Colon (tissue), 2 donors: ENCODE measurements around the gene C15orf61.

ENCODE experiments used
- FAIRE-seq: peaks from 2 replicates; lab custom pipeline; 2012; peaks lifted over from hg19 to GRCh38; lab: Jason Lieb, UNC
- donor health status: control.
- donor health status: control.

Gene C15orf61

DNA sequence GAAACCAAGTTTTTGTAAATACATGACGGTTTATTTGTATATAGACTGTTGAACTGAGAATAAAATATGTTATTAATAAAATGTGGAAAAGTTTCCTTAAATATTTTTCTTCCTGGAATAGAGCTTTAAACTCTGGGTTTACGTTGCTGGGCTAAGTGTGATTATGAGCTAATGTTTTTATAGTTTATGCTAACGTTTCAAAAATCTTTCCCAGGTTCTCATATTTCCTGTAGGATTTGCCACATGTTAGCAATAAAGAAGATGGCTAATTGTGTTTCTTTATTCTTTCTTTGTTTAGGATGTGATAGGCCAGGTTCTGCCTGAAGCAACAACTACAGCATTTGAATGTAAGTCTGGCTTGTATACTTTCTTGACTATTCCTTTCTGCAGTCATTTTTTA, 28.8 kb downstream of the C15orf61 start:
- peak; percentile 24 for FAIRE-seq

DNA sequence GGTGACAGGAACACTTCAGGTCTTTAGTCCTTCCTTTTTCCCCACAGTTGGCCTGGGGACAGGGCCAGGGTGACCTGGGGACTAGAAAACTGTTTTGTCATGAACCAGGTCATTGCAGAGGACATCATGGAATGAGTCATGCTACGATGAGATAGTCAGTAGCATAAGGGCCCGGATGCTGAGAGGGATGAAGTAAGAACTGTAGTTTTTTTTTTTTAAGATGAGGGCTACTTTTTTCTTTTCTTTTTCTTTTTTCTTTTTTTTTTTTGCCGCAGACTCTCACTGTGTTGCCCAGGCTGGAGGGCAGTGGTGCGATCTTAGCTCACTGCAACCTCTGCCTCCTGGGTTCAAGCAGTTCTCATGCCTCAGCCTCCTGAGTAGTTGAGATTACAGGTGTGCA, 29.6 kb downstream of the C15orf61 start:
- FAIRE-seq: no peak

DNA sequence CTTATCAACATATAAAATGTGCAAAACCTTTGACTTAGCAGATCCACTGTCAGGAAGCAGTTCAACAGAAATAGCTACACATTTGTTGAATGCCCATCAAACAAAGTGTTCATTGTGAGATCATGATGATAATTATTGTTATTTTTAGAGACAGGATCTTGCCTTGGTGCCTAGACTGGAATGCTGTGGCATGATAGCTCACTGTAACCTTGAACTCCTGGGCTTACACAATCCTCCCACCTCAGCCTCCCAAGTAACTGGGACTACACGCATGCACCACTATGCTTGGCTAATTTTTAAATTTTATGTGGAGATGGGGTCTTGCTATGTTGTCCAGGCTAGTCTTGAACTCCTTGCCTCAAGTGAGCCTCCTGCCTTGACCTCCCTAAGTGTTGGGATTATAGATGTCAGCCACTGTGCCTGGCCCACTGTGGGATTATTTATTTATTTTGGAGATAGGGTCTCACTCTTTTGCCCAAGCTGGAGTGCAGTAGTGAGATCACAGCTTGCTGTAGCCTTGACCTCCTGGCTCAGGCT, 30.3 kb downstream of the C15orf61 start:
- no peak for FAIRE-seq

DNA sequence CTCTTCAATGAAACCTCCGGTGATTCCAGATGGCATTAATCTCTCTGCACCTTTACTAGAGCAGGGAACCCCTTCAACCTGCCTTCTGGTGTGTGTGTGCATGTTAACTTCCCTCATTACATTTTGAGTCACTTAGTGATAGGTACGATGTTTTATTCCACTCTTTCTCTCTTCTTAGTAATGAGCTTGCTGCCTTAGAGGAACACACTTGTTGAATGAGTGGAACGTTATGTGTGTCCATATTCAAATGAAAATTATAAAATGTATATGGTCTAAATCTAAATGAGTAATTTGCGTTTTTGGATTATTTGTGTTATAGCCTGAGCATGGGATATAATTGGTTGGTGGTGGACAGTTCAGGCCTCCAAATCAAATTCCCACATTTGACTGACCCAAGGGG, 33.6 kb downstream of the C15orf61 start:
- FAIRE-seq: no peak

DNA sequence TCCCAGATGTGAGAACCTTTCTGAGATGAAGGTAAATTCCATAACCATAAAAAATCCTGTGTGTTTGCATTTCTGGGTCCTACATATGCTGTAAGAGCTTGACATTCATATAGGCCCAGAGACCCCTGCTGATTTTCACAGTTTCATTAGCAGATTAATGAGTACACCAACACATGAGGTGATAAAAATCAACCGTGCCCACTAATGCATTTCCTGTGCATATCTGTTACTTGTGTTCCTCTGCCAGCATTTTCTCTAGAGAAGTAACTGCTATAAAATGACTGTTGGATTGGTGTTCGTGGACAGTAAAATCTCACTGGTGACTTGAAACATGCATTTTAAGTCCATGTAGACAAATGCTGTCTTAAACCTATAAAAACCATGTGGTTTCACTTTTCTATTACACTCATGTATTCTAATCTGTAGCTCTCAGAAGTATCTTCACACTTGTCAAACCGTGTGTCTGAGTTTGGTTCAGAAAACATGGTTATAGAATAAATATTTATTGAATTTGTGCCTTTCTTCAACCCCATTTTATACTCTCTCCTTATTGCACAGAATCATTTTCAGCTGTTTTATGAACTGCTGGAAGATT, 36.1 kb downstream of the C15orf61 start:
- no peak for FAIRE-seq

DNA sequence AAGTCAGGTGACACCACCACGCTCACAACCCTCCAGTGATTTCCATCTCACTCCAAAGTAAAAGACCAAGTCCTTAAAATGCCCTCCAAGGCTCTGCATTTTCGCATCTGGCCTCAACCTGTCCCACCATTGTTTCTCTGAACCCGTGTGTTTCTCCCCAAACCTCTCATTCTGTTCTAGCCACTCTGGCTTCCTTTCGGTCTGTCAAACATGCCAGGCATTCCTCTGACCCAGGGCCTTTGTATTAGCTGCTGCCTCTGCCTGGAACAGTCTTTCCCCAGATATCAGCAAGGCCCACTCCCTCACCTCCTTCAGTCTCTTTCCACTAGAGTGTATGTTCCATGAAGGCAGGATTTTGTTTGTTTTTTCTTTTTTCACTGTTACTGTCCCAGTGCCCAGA, 37.6 kb downstream of the C15orf61 start:
- FAIRE-seq: no peak

DNA sequence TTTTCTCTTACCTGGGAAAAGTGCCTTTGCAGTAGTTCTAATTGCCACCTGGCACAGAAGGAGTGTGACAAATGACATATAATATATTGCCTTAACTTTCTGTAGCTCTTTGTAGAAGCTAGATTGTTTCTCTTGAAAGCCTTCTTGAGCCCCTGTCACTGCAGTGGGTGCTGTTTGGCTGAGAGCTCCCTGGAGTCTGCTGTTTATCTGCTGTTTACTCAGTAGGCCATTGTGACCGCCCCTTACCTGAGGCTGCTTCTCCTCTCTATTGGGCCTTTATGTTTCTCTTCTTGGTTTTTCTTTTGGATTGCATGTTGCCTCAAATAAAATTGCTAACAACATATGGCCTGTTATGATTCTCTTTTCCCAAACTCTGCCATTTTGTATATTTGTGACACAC, 38.2 kb downstream of the C15orf61 start:
- no peak for FAIRE-seq

DNA sequence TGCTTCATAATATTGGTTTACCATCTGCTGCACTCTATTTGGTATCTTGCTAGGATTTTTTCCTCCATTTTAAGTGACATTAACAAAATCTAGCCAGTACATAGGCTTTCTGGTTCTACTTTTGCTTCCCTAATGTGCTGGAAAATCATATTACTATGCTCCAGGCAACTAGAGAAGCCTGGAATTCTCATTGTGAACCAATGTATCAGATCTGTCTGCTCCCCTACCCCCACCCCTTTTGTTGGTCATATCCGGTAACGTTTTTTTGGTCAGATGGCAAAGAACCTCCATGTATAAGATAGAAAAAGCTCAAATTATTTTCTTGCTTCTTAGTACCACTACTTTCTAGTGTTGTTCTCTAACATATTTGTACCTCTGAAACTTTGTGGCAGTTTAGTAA, 38.6 kb downstream of the C15orf61 start:
- FAIRE-seq: no peak

DNA sequence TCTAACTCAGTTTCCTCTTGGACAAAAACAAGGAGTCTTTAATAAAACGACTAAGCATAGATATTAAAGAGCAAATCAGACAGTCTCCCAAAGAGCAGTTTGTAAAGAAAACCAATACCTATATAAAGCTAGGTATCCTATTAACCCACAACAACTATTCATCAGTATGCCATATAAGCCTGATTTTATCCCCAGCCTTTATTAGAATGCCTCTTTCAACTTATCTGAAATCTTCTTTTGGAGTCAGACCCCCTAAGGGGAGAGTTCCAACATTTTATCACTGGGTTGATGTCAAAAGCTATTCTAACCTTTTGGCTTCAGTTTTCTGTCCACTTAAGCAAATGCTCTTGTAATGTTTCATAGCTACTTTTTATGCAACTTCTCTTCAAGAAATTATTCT, 39.4 kb downstream of the C15orf61 start:
- FAIRE-seq: no peak

DNA sequence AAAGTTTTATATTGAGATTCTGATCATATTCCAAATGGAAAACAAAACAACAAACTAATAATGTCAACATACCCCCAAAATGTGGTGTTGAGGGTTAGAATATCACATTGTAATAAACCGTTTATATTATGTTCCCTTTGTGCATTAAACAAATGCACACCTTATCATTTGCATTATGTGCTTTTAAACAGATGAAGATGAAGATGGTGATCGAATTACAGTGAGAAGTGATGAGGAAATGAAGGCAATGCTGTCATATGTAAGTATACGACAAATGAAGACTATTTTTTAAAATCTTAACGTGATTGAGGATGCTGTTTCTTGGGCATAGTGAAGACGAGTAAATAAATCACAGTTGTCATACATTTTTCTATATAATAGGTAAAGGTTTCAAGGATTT, 42.2 kb downstream of the C15orf61 start:
- FAIRE-seq: no peak

DNA sequence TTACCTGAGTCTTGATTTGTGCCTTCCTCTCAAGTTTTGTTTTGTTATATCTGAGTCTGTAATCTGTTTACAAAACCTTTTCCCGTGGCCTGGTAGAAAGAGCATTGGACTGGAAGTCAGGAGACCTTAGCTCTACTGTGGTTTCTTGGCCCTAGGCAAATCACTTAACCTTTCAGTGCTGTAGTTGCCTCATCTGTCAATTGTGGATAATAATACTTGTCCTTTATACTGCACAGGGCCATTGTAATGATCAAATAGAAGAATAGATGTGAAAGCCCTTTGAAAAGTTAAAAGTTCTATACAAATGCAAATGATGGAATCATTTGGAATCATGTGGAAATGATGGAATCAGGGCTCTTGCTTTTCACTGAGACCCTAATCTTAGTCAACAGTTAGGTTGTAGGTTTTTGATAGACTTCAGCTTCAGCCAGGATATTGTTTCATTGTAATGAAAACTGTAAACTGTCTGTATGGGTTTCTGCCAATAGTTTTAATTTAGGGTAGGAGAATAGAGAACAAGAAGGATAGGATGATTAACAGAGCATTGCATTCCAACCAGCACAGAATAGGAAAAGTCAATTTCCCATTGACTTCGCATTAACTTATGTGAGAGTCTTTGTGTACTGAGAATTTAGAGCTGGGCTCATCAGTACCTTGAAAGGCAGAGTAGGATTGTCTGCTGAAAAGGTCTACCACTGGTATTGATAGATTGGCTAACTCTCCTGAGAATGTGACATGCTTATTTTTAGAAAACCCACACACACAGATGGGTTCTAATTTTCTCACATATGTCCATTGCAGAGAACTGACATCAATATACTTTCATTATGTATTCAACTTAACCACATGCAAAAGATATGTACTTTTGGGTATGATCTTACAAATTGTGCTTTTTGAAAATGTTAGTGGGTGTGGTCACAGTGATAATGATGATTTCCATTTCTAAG, 43.4 kb downstream of the C15orf61 start:
- FAIRE-seq: no peak

DNA sequence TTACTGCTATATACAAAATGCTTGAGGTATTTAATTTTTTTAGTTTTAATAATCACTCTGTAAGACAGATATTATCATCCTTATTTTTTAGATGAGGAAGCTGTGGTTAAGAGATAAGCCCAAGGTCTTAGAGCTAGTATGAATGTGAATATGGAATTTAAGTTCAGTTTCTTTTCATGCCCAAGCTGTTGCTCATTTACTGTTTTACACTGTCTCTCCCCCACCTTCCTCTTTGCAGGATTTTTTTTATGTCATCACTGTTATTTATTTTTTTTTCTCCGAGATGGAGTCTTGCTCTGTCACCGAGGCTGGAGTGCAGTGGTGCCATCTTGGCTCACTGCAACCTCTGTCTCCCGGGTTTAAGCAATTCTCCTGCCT, 44.0 kb downstream of the C15orf61 start:
- FAIRE-seq: no peak

DNA sequence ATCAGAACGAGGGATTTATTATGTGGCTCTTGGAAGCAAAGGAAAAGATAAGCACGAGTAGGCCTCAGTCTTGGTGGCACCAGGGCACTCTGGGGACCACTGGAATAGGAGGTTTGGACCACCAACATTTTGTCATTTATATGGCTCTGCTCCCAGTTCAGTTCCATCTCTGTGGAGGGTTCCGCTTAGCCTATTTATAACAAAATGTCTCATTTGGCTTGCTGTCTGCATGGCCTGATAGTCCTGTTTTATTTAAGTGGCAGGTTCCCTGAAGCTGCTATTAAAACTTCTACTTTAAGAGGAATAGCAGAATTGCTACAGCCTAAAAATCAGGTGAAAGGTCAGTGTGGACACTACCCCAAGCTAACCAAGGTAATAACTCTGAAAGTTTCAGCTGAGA, 48.7 kb downstream of the C15orf61 start:
- FAIRE-seq: no peak

DNA sequence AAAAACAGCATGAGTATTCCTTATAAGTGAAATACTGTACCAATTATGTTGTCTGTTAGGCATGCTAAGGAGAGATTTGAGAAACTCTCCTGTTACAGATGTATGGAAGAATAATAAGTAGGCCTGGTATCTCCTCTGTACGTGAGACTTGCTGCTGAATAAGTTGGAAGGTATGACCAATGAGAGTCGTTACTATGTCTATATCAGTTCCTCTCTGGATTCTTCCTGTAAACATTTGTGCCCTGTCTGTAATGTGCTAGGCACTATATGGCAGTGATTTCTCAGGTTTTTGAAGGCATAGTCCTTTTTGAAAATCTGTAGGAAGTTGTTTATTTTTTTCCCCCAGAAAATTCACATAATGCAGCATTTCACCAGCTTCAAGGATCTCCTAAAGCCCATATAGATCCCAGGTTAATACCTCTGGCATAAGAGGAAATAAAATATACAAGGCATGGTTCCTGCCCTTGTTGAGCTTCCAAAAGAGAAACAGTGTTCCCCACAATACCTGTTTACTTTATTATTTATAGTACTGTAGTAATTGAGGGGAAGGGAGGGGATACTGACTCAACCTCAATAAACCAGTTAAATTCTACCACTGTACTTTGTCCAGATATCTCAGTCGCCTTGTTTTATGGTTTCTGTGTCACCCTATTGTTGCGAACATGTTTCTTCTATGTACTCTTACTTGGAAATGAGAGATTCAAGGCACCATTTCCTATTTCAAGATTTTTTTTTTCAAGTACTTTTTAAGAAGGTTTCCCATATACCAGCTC, 50.1 kb downstream of the C15orf61 start:
- peak; percentile 58 for FAIRE-seq

DNA sequence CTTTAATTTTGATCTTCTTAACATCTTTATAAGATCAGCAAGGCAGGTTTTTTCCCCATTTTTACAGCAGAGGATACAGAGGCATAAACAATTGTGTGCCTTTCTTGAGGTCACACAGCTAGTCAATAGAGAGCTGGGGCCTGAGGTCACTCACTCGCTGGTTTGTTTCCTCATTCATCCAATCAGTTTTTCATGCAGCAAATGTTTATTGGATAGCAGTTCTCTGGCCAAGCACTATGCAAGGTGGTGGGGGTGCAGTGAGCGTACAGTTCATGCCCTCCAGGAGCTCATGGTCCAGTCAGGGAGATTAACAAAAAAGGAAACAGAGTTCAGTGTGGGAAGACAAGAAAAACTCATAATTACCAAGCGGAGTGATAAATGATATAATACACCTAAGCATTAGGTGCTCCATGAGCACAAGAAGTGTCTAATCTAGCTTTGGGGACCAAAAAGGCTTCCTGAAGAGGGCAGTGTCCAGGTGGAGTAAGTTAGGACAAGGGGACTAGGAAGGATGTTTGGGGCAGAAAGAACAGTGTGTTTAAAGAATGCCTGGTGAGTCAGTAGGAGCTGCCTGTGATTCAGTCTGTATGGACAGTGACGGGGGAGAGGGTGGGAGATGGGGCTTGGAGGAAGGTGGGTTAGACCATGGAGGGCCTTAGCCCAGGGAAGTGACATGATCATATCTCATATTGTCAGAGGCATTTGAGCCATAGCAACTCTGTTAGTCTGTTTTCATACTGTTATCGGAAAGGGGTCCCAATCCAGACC, 50.9 kb downstream of the C15orf61 start:
- no peak for FAIRE-seq

DNA sequence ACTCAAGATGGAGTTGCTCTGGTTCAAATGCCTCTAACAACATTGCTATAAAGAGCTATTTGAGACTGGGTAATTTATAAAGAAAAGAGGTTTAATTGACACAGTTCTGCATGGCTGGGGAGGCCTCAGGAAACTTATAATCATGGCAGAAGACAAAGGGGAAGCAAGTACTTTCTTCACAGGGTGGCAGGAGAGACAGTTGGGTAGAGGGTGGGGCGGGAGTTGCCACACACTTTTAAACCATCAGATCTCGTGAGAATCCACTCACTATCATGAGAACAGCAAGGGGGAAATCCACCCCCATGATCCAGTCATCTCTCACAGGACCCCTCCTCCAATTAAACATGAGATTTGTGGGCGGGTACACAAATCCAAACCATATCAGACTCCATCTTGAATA, 52.3 kb downstream of the C15orf61 start:
- no peak for FAIRE-seq

DNA sequence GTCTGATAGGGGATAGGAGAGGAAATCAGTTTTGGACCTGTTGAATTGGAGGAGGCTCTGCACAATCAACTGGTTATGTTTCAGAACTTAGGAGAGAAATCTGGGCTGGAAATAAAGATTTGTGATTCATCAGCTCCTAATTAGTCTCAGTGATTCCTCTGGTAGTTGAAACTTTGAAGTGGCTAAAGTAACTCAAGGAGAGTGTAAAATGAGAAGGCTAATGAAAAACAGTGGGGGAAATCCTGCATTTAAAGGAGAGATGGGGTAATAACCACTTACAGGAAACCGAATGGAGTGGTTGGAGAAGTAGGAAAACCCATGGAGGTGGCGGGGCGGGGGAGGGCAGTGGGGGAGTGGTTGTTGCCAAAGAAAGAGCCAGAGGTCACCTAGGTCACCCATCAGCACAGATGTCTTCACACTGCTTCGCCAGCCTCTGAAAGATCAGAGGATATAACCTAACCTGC, 54.1 kb downstream of the C15orf61 start:
- FAIRE-seq: no peak

DNA sequence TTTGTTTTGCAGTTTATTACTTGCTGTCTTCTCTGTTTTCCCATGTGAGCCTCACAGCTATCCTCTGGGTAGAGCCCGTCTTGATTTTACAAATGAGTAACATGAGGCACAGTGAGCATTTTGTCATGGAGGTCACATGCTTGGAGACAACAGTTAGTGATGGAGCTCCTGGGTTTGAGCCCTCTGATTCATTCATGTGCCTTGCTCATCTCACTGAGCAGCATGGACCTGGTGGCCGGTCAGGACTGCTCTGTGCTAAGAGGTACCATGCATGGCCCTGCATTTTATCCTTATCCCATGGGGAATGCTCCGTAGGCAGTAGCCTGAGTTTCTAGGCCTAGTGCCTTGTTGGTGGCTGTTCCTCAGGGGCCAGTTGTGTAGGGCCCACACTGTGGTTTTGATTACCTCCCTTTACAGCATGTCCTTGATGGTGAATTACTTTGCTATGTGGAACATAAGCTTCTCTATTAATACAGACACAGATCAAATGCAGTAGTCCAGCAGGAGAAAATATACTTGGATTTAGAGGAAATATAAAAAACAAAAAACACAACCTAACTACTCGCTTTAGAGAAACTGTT, 57.2 kb downstream of the C15orf61 start:
- no peak for FAIRE-seq

DNA sequence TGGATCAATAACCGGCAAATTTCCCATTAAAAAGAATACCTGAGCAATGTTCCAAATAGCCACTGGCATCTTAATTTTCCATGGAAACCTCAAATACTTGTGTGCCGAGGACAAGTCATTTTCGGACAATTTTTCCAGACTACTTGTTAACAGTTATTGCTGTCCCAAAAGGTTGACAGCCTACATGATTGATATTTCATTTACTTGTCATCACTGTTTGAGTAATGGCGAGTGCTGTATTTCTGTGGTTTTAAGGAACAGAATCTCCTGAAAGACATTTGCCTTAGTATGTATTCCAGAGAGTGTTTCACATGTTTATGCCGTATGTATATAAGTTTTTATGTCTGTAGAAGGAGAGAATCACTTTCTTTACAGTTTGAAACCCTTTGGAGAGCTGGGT, 58.2 kb downstream of the C15orf61 start:
- FAIRE-seq: no peak
